HG03135 (cell line): ENCODE results near the gene PAGE4.

ENCODE experiments used
- ATAC-seq: cut with Tn5 transposase; IDR thresholded peaks from one replicate; pipeline ENCODE4 v1.9.1; 2021; ENCODE audit warnings: mild to moderate bottlenecking, moderate library complexity; ENCODE audit not compliant: unreplicated experiment

The PAGE4 gene

GRCh38 chrX:49829016-49829415 lies at the start of gene PAGE4:
TSS of gene PAGE4 (plus strand) at chrX:49829303. CDS start at chrX:49830429, 1,126 bp downstream.
- no peak for ATAC-seq

- ATAC-seq = no peak
Observed at GRCh38 chrX:49784747-49785280, 44.3 kb upstream of the PAGE4 start.

- no peak for ATAC-seq
Observed at GRCh38 chrX:49792376-49792775, 36.7 kb upstream of the PAGE4 start.

DNA sequence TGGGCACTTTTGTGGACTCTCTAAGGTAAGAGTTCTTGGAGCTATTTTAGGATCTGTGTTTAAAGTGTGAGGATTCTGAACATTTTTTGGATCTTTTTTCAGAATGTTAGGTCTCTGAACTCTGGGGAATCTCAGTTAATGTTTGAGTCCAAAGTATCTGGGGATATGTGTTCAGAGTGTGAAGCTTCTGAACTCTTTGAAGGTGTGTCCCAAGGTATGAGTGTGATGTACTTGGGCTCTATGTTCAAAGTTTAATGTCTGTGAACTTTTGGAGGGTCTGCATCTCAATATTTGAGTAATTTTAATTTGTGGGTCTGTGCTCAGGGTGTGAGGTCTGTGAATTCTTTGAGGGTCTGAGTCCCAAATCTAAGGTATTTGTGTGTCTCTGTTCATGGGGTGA lies 35.4 kb upstream of the PAGE4 start:
- ATAC-seq = no peak

- no peak for ATAC-seq
Observed at GRCh38 chrX:49799828-49800227, 29.3 kb upstream of the PAGE4 start.

GRCh38 chrX:49809891-49810632 lies 19.0 kb upstream of the PAGE4 start:
- no peak for ATAC-seq

DNA sequence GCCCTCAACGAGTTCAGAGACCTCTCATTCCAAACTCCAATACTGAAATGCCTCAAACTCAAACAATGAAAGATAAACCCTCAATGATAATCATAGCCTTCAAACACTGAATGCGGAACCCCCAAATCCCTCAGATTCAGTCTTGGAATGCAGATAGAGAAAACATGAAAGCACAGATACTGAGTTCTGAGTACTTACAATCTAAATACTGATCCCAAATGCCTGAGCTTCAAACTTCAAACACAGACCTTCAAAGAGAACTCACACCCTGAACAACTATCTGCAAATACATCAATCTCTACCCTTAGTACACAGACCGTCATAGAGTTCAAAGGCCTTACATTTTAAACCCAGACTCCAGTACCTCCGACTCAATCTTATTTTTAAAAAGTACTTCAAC lies 16.9 kb upstream of the PAGE4 start:
- no peak for ATAC-seq

- no peak for ATAC-seq
Observed at GRCh38 chrX:49816435-49816834, 12.7 kb upstream of the PAGE4 start.

GRCh38 chrX:49838374-49838773 lies 9.3 kb downstream of the PAGE4 start:
- no peak for ATAC-seq

GRCh38 chrX:49840679-49841078 lies 11.6 kb downstream of the PAGE4 start:
- no peak for ATAC-seq

DNA sequence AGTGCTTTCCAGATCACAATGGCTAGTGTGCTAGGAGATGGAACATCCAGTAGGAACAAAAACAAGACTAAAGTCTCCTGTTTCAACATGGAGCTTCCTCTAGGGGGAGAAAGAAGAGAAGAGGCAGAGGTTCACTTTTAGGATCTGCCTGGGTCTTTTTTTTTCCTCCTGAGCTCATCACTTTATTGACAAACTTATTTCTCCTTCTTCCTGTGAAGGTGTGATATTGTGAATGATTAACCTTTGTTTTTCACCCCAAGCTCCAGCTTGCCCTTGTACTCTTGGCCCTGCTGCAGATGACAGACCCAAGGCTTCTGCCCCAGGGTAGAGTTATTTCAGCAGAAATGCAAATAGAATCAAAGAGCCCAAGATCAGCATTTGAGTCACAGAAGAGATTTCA lies 13.5 kb downstream of the PAGE4 start:
- ATAC-seq = no peak

GRCh38 chrX:49844611-49845010 lies 15.5 kb downstream of the PAGE4 start:
- ATAC-seq = no peak

DNA sequence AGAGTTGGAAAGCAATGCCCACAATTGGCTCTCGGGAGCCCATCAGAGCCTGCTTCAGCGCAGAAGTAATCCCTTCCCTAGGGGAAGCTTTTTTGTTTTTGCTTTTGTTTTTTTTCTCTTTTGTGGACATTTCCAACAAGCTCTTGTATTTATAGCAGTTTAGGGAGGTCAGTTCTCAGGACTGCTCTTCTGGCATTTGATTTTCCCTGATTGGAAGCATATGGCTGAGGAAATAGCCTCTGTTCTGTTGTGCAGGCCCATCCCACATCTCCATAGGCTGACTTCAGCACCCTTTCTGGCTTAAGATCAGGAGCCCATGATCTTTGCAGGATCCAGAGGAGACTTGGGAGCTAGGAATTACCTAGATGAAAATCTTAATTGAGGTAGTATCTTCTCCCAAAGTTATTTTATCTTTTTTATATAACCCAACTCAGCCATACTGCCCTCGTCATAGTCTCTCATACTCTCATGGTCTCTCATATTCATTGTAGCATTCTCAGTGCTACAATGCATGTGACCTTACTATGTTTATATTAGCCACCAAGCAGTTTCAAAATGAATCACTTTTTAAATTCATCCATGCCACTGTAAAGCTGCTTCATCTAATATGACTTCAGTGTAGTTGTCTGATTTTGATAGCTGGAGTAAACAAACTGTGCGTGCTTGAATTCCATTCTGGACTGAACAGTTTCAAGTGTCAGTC lies 16.7 kb downstream of the PAGE4 start:
- ATAC-seq = no peak

GRCh38 chrX:49846522-49846921 lies 17.4 kb downstream of the PAGE4 start:
- ATAC-seq = no peak

DNA sequence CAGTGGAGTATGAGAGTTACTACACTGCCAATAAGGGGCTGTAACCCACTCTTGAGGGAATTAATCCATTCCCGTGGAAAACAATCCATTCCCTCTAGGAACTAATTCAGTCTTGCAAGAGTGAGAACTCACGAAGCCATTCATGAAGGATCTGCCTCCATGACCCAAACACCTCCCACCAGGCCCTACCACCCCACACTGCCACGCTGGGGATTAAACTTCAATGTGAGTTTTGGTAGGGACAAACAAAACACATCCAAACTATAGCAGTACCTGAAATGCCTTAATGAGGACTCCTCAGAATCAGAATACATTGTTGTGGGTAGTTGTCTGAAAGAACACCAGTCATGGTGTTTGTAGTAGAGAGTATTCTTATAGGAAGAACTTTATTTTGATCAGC lies 19.2 kb downstream of the PAGE4 start:
- ATAC-seq = no peak

GRCh38 chrX:49850028-49850427 lies 20.9 kb downstream of the PAGE4 start:
- ATAC-seq = no peak

- no peak for ATAC-seq
Observed at GRCh38 chrX:49853661-49854060, 24.6 kb downstream of the PAGE4 start.

- no peak for ATAC-seq
Observed at GRCh38 chrX:49856819-49857218, 27.7 kb downstream of the PAGE4 start.

- no peak for ATAC-seq
Observed at GRCh38 chrX:49858341-49858740, 29.2 kb downstream of the PAGE4 start.

GRCh38 chrX:49859491-49859890 lies 30.4 kb downstream of the PAGE4 start:
- no peak for ATAC-seq

DNA sequence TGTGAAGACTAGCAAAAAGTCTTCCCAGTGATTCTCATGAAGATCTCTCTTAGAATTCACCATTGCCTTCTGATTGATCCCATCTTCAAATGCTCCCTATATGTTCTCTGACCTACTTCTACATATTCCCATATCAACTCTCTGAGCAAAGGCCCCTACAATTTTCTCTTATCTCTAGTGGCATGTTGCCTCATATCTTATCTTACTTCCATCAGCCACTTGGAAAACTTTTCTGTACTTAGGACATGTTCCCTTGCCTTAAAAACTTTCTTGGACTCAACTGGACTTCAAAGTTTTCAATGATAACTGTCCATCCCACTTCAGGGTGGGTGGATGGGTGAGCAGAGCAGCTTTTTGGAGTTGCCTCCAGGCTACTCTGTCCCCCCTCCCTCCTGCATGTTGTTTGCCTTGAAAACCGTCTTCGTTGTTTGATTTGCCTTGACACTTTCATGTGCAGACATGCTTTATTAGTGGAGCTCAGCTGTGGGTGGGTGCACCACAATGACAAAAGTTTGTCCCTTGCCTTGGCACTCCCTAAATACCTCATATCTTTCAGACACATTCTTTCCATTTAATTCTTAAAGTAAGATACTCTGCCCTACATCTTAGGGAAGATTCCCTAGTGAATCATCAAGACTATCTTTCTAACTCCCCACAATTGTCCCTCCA lies 31.9 kb downstream of the PAGE4 start:
- no peak for ATAC-seq

- ATAC-seq = no peak
Observed at GRCh38 chrX:49862093-49862492, 33.0 kb downstream of the PAGE4 start.
